GM06990 (cell line): Measurements from ENCODE around the gene SORBS2.

ENCODE experiments used
- DNase-seq: peaks from one replicate; pipeline ENCODE4 v3.0.0-alpha.2; 2011; ENCODE audit not compliant: insufficient read length; ENCODE audit errors: extremely low read depth
- H3K27me3 ChIP-seq: replicated peaks from 2 replicates; pipeline ENCODE4 v1.6.0; 2011; ENCODE audit warnings: low read length; ENCODE audit not compliant: control insufficient read depth, insufficient read depth
- H3K36me3 ChIP-seq: 2 replicates; pipeline ENCODE4 v1.5.1; 2011; ENCODE audit warnings: low read length; ENCODE audit not compliant: control insufficient read depth, insufficient read depth
- H3K4me3 ChIP-seq: replicated peaks from 2 replicates; pipeline ENCODE4 v1.5.1; 2011; ENCODE audit warnings: low read depth, mild to moderate bottlenecking, control low read depth, low read length
- CTCF ChIP-seq: IDR thresholded peaks from 2 replicates; pipeline ENCODE4 v1.5.1; 2011; ENCODE audit warnings: low read length, control low read depth, mild to moderate bottlenecking, inconsistent platforms; ENCODE audit not compliant: insufficient read depth, poor library complexity, severe bottlenecking

The SORBS2 gene

GRCh38 chr4:185644408-185644807, 167.6 kb downstream of the SORBS2 start:
- H3K27me3 ChIP-seq, result no peaks in the 10 kb centered on the region
- TF ChIP-seq CTCF, result no peak

GRCh38 chr4:185642907-185643306, 169.1 kb downstream of the SORBS2 start:
- DNase-seq, result no peak
- no peak for TF ChIP-seq CTCF
- no peak overlapping the region for H3K4me3 ChIP-seq
- no peaks in the 10 kb centered on the region; the same call in 1 of the 2 replicates for H3K27me3 ChIP-seq
- no peaks in the 10 kb centered on the region for H3K36me3 ChIP-seq

More at GRCh38 chr4:185644408-185644807, 167.6 kb downstream of the SORBS2 start:
- DNase-seq, result no peak
- H3K4me3 ChIP-seq, result no peak overlapping the region
- no peaks in the 10 kb centered on the region for H3K36me3 ChIP-seq

GRCh38 chr4:185640811-185641675, 171.0 kb downstream of the SORBS2 start:
- TF ChIP-seq CTCF, result peak; percentile 25
- H3K4me3 ChIP-seq, result no peak overlapping the region
- H3K27me3 ChIP-seq, result no peaks in the 10 kb centered on the region; the same call in 1 of the 2 replicates
- no peak for DNase-seq
- H3K36me3 ChIP-seq, result no peaks in the 10 kb centered on the region

- Histone ChIP-seq H3K4me3 (no peak overlapping the region), H3K36me3 (no peaks in the 10 kb centered on the region), H3K27me3 (no peaks in the 10 kb centered on the region; the same call in 1 of the 2 replicates)
- no peak for DNase-seq
- no peak for TF ChIP-seq CTCF
Measured at GRCh38 chr4:185638548-185639301, 173.3 kb downstream of the SORBS2 start.

GRCh38 chr4:185638093-185638492, 173.9 kb downstream of the SORBS2 start:
- H3K36me3 ChIP-seq, result no peaks in the 10 kb centered on the region
- no peak overlapping the region for H3K4me3 ChIP-seq
- H3K27me3 ChIP-seq, result no peaks in the 10 kb centered on the region; the same call in 1 of the 2 replicates
- no peak for DNase-seq
- TF ChIP-seq CTCF, result no peak
